OCI-LY1 (cell line): Measurements from ENCODE around the gene SLC25A5.

Experiments
- H2AFZ ChIP-seq: fragments of 200-600 bp; sonication (generic), shearing (Covaris generic); 2 replicates; pipeline ENCODE4 v1.6.0; 2014; ENCODE audit warnings: antibody characterized with exemption, mild to moderate bottlenecking, low read length
- H3F3A ChIP-seq: fragments of 200-600 bp; sonication (generic), shearing (Covaris generic); 2 replicates; pipeline ENCODE4 v1.6.0; 2014; ENCODE audit warnings: mild to moderate bottlenecking, antibody characterized with exemption, low read length, moderate library complexity; ENCODE audit not compliant: insufficient read depth
- H3K27ac ChIP-seq: fragments of 200-600 bp; sonication (generic); 2 replicates; pipeline ENCODE4 v1.5.1; 2014; ENCODE audit warnings: low read length, mixed run types, mild to moderate bottlenecking, low read depth; ENCODE audit not compliant: poor library complexity, severe bottlenecking
- H3K27me3 ChIP-seq: fragments of 200-600 bp; sonication (generic); 2 replicates; pipeline ENCODE4 v1.6.0; 2014; ENCODE audit warnings: antibody characterized with exemption, mild to moderate bottlenecking, low read length, moderate library complexity; ENCODE audit not compliant: insufficient read depth
- H3K36me3 ChIP-seq: fragments of 200-600 bp; sonication (generic); 2 replicates; pipeline ENCODE4 v1.6.1; 2014; ENCODE audit warnings: mild to moderate bottlenecking, antibody characterized with exemption, low read length, moderate library complexity, mixed read lengths; ENCODE audit not compliant: insufficient read depth
- H3K4me1 ChIP-seq: fragments of 200-600 bp; sonication (generic); 2 replicates; pipeline ENCODE4 v1.5.1; 2014; ENCODE audit warnings: mild to moderate bottlenecking, low read length, moderate library complexity; ENCODE audit not compliant: insufficient read depth, severe bottlenecking
- H3K4me2 ChIP-seq: fragments of 200-600 bp; sonication (generic), shearing (Covaris generic); 2 replicates; pipeline ENCODE4 v1.6.1; 2014; ENCODE audit warnings: low read length
- H3K4me3 ChIP-seq: fragments of 200-600 bp; sonication (generic); 2 replicates; pipeline ENCODE4 v1.5.1; 2014; ENCODE audit warnings: low read length, low read depth, mild to moderate bottlenecking, mixed read lengths; ENCODE audit not compliant: poor library complexity, severe bottlenecking
- H3K79me2 ChIP-seq: fragments of 200-600 bp; shearing (Covaris generic); 2 replicates; pipeline ENCODE4 v1.6.1; 2016; ENCODE audit warnings: mixed run types, low read length, mixed read lengths; ENCODE audit not compliant: insufficient read depth
- H3K9ac ChIP-seq: fragments of 200-600 bp; sonication (generic), shearing (Covaris generic); 2 replicates; pipeline ENCODE4 v1.6.1; 2014; ENCODE audit warnings: mild to moderate bottlenecking, low read length, mixed read lengths
- H3K9me2 ChIP-seq: fragments of 200-600 bp; sonication (generic), shearing (Covaris generic); 2 replicates; pipeline ENCODE4 v1.6.1; 2014; ENCODE audit warnings: low read depth, mild to moderate bottlenecking, low read length, mixed read lengths
- H3K9me3 ChIP-seq: fragments of 200-600 bp; shearing (Covaris generic); 2 replicates; pipeline ENCODE4 v1.6.1; 2014; ENCODE audit warnings: low read length, mixed read lengths
- H4K20me1 ChIP-seq: fragments of 200-600 bp; sonication (generic), shearing (Covaris generic); 2 replicates; pipeline ENCODE4 v1.6.0; 2016; ENCODE audit warnings: mild to moderate bottlenecking, low read length; ENCODE audit not compliant: insufficient read depth
- CTCF ChIP-seq: fragments of 200-600 bp; sonication (generic), shearing (Covaris generic); IDR thresholded peaks from 2 replicates; pipeline ENCODE4 v1.5.1; 2017; ENCODE audit warnings: mild to moderate bottlenecking, antibody characterized with exemption, low read length, moderate library complexity, mixed read lengths
- EZH2 ChIP-seq: fragments of 200-600 bp; sonication (generic), shearing (Covaris generic); IDR thresholded peaks from 2 replicates; pipeline ENCODE4 v1.8.0; 2017; ENCODE audit warnings: borderline replicate concordance, mixed run types, mild to moderate bottlenecking, antibody characterized with exemption, low read length, moderate library complexity, mixed read lengths

SLC25A5 gene

GRCh38 chrX:119467842-119468550, at the start of gene SLC25A5:
SLC25A5 (plus strand) TSS chrX:119468444; CDS start chrX:119468516, 72 bp downstream.
- Histone ChIP-seq H3K4me2 (peak within 1 kb of the TSS; percentile 91), H3K9me2 (no peaks in the 10 kb centered on the region), H3K4me3 (peak within 1 kb of the TSS; percentile 83), H3K27me3 (no peaks in the 10 kb centered on the region), H3K79me2 (no peaks in the 10 kb centered on the region), H3K27ac (peak within 1 kb of the TSS; percentile 73), H3F3A (no peaks in the 10 kb centered on the region), H3K36me3 (peaks cover 25% of the 10 kb centered on the region), H2AFZ (no peak within 1 kb of the TSS), H3K4me1 (peaks cover 13% of the 10 kb centered on the region), H3K9ac (peak within 1 kb of the TSS; percentile 81), H3K9me3 (no peaks in the 10 kb centered on the region), H4K20me1 (no peaks in the 10 kb centered on the region)
- TF ChIP-seq EZH2 (no peak), CTCF (no peak)

- H3K27me3 ChIP-seq = no peaks in the 10 kb centered on the region
- no peaks in the 10 kb centered on the region for H4K20me1 ChIP-seq
- H3K4me1 ChIP-seq = no peaks in the 10 kb centered on the region
- H3K9ac ChIP-seq = no peak overlapping the region
- no peaks in the 10 kb centered on the region for H3K79me2 ChIP-seq
- H3F3A ChIP-seq = no peaks in the 10 kb centered on the region
- H3K27ac ChIP-seq = no peak overlapping the region
- H3K9me2 ChIP-seq = no peaks in the 10 kb centered on the region
- TF ChIP-seq EZH2 = no peak
- TF ChIP-seq CTCF = no peak
- peaks cover 5% of the 10 kb centered on the region; the same call in 1 of the 2 replicates for H3K36me3 ChIP-seq
- H3K9me3 ChIP-seq = no peaks in the 10 kb centered on the region
- no peak overlapping the region for H3K4me3 ChIP-seq
- H3K4me2 ChIP-seq = no peak overlapping the region
- no peak overlapping the region for H2AFZ ChIP-seq
Observed at GRCh38 chrX:119419146-119419545, 49.1 kb upstream of the SLC25A5 start.

GRCh38 chrX:119419898-119420297, 48.3 kb upstream of the SLC25A5 start:
- Histone ChIP-seq H3F3A (no peaks in the 10 kb centered on the region), H4K20me1 (no peaks in the 10 kb centered on the region), H2AFZ (no peak overlapping the region), H3K27me3 (no peaks in the 10 kb centered on the region), H3K4me2 (no peak overlapping the region), H3K36me3 (peaks cover 5% of the 10 kb centered on the region; the same call in 1 of the 2 replicates), H3K27ac (no peak overlapping the region), H3K4me1 (peaks cover 2% of the 10 kb centered on the region), H3K9me2 (no peaks in the 10 kb centered on the region), H3K9me3 (no peaks in the 10 kb centered on the region), H3K4me3 (no peak overlapping the region), H3K9ac (no peak overlapping the region), H3K79me2 (no peaks in the 10 kb centered on the region)
- TF ChIP-seq EZH2 (no peak), CTCF (no peak)
